H1 (cell line): ENCODE measurements around the gene SSH2.

Source experiments
- CREB1 ChIP-seq: IDR thresholded peaks from 2 replicates; pipeline ENCODE4 v1.6.1; 2012; ENCODE audit warnings: inconsistent platforms
- EGR1 ChIP-seq: IDR thresholded peaks from 2 replicates; pipeline ENCODE4 v1.6.1; 2011; ENCODE audit warnings: low read depth, low read length, borderline replicate concordance
- EZH2 ChIP-seq: fragments of 200-600 bp; sonication (generic); IDR thresholded peaks from 2 replicates; pipeline ENCODE4 v1.7.1; 2012; ENCODE audit warnings: low read depth, mild to moderate bottlenecking, moderate library complexity, low read length, inconsistent platforms; ENCODE audit not compliant: severe bottlenecking
- GABPA ChIP-seq: IDR thresholded peaks from 2 replicates; pipeline ENCODE4 v1.6.1; 2011; ENCODE audit warnings: mild to moderate bottlenecking, low read length, moderate library complexity, borderline replicate concordance; ENCODE audit not compliant: insufficient read depth
- HDAC6 ChIP-seq: IDR thresholded peaks from one replicate; pipeline ENCODE4 v1.7.1; 2012; ENCODE audit warnings: low read depth, mild to moderate bottlenecking, inconsistent platforms, low read length, moderate library complexity
- KDM1A ChIP-seq: fragments of 200-600, 300-600 bp; sonication (generic); IDR thresholded peaks from 2 replicates; pipeline ENCODE4 v1.7.1; 2016; ENCODE audit warnings: mild to moderate bottlenecking, low read length, borderline replicate concordance
- POLR2A ChIP-seq, 2 experiments: IDR thresholded peaks; 1 replicate in 1 of 2; 2 replicates in 1 of 2; pipeline ENCODE4 v1.6.1; 2011; ENCODE audit warnings: low read depth in 2 of 2, low read length in 2 of 2, mild to moderate bottlenecking in 2 of 2; ENCODE audit errors: control extremely low read depth in 1 of 2
- POLR2AphosphoS5 ChIP-seq: IDR thresholded peaks from 2 replicates; pipeline ENCODE4 v1.6.1; 2011; ENCODE audit warnings: low read depth, low read length
- SP1 ChIP-seq: IDR thresholded peaks from 2 replicates; pipeline ENCODE4 v1.6.1; 2011; ENCODE audit warnings: low read depth, low read length
- SUZ12 ChIP-seq: fragments of 200-600 bp; sonication (generic); IDR thresholded peaks from 2 replicates; pipeline ENCODE4 v1.6.1; 2012; ENCODE audit warnings: mild to moderate bottlenecking, inconsistent platforms, low read length, moderate library complexity, mixed read lengths
- TF ChIP-seq, protein P1 (sequence below): IDR thresholded peaks from 2 replicates; pipeline ENCODE4 v1.6.1; 2011; ENCODE audit warnings: low read length, improper control_type of control experiment
- TF ChIP-seq, protein P2 (sequence below), 3 experiments: IDR thresholded peaks; 1 replicate in 2 of 3; 2 replicates in 1 of 3; pipeline versions ENCODE4 v1.5.1 to v1.6.1; 2011; ENCODE audit warnings: low read length in 3 of 3, mild to moderate bottlenecking in 3 of 3, inconsistent platforms in 2 of 3, low read depth in 1 of 3, moderate library complexity in 1 of 3; ENCODE audit not compliant: insufficient read depth in 1 of 3; ENCODE audit errors: control extremely low read depth in 1 of 3
- TF ChIP-seq, protein P3 (sequence below): IDR thresholded peaks from 2 replicates; pipeline ENCODE4 v1.6.1; 2011; ENCODE audit warnings: low read depth, mild to moderate bottlenecking, low read length; ENCODE audit not compliant: insufficient read depth

DNA sequence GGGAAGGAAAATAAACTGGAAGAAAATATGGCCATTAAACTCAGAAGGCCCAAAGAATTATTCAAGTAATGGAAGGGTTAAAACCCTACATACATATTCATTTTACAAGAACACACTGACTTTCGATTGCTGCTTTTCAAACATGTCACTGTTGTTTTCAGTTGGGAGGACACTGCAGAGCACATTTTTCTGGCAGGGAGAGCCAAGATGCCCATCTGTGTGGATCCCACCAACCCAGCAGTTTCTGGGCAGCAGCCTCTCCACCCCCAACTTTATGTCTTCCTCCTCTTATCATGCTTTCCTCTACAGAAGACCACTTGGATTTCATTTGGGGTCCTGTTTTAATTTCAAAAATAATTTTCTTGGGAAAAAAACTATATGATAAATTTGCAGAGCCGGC is 300.2 kb downstream of the SSH2 start:
- TF ChIP-seq CREB1 (no peak), KDM1A (no peak), SP1 (no peak), EZH2 (no peak), EGR1 (no peak), POLR2AphosphoS5 (no peak), SUZ12 (no peak), HDAC6 (no peak), GABPA (no peak), POLR2A (IDR thresholded peaks at IDR 0.05; ENCODE audit: control extremely low read depth in 1 of 2, low read depth in 2 of 2, low read length in 2 of 2) (no peak)
- TF ChIP-seq, protein P1, sequence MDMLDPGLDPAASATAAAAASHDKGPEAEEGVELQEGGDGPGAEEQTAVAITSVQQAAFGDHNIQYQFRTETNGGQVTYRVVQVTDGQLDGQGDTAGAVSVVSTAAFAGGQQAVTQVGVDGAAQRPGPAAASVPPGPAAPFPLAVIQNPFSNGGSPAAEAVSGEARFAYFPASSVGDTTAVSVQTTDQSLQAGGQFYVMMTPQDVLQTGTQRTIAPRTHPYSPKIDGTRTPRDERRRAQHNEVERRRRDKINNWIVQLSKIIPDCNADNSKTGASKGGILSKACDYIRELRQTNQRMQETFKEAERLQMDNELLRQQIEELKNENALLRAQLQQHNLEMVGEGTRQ = no peak
- TF ChIP-seq, protein P2, sequence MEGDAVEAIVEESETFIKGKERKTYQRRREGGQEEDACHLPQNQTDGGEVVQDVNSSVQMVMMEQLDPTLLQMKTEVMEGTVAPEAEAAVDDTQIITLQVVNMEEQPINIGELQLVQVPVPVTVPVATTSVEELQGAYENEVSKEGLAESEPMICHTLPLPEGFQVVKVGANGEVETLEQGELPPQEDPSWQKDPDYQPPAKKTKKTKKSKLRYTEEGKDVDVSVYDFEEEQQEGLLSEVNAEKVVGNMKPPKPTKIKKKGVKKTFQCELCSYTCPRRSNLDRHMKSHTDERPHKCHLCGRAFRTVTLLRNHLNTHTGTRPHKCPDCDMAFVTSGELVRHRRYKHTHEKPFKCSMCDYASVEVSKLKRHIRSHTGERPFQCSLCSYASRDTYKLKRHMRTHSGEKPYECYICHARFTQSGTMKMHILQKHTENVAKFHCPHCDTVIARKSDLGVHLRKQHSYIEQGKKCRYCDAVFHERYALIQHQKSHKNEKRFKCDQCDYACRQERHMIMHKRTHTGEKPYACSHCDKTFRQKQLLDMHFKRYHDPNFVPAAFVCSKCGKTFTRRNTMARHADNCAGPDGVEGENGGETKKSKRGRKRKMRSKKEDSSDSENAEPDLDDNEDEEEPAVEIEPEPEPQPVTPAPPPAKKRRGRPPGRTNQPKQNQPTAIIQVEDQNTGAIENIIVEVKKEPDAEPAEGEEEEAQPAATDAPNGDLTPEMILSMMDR (IDR thresholded peaks at IDR 0.05; ENCODE audit: control extremely low read depth in 1 of 3, insufficient read depth in 1 of 3, low read depth in 1 of 3, low read length in 3 of 3) = no peak
- TF ChIP-seq, protein P3, sequence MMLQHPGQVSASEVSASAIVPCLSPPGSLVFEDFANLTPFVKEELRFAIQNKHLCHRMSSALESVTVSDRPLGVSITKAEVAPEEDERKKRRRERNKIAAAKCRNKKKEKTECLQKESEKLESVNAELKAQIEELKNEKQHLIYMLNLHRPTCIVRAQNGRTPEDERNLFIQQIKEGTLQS = no peak
